ENCODE data around the gene MRC2.

Gene MRC2

GRCh38 chr17:62676952-62677596 is 49.6 kb downstream of the MRC2 start:
- in situ Hi-C loops (cut with HindIII; ENCODE audit: low pct_ligation_motif_present, low sequenced_read_pairs), result no loop called here
- no peak for TF ChIP-seq CTCF (IDR thresholded peaks at IDR 0.05; ENCODE audit: low read depth, low read length, missing control alignments)
- Histone ChIP-seq H3K27me3 (replicated peaks) (no peaks in the 10 kb centered on the region), H3K4me3 (ENCODE audit: low read depth, low read length) (no peak overlapping the region), H3K36me3 (replicated peaks) (peaks cover 97% of the 10 kb centered on the region), H3K27ac (no peak overlapping the region)
- no peak for DNase-seq

- in situ Hi-C loops (cut with HindIII; ENCODE audit: low pct_ligation_motif_present, low sequenced_read_pairs), result no loop called here
- no peak overlapping the region for H3K4me3 ChIP-seq (ENCODE audit: low read depth, low read length)
- no peak overlapping the region for H3K27ac ChIP-seq
- H3K36me3 ChIP-seq (replicated peaks), result peaks cover 95% of the 10 kb centered on the region
- DNase-seq, result no peak
- no peaks in the 10 kb centered on the region for H3K27me3 ChIP-seq (replicated peaks)
- TF ChIP-seq CTCF (IDR thresholded peaks at IDR 0.05; ENCODE audit: low read depth, low read length, missing control alignments), result no peak
These were observed 50.9 kb downstream of the MRC2 start for GRCh38 chr17:62678214-62678919.

- no peaks in the 10 kb centered on the region for H3K27me3 ChIP-seq (replicated peaks)
- in situ Hi-C loops (cut with HindIII; ENCODE audit: low pct_ligation_motif_present, low sequenced_read_pairs), result no loop called here
- DNase-seq, result no peak
- H3K27ac ChIP-seq, result no peak overlapping the region
- TF ChIP-seq CTCF (IDR thresholded peaks at IDR 0.05; ENCODE audit: low read depth, low read length, missing control alignments), result no peak
- peaks cover 95% of the 10 kb centered on the region for H3K36me3 ChIP-seq (replicated peaks)
- no peak overlapping the region for H3K4me3 ChIP-seq (ENCODE audit: low read depth, low read length)
These were observed 52.5 kb downstream of the MRC2 start for GRCh38 chr17:62679866-62680377.

GRCh38 chr17:62680541-62681052 is 53.1 kb downstream of the MRC2 start:
- DNase-seq, result no peak
- peak; percentile 5 for TF ChIP-seq CTCF (IDR thresholded peaks at IDR 0.05; ENCODE audit: low read depth, low read length, missing control alignments)
- H3K36me3 ChIP-seq (replicated peaks), result peaks cover 95% of the 10 kb centered on the region
- no peaks in the 10 kb centered on the region for H3K27me3 ChIP-seq (replicated peaks)
- H3K27ac ChIP-seq, result no peak overlapping the region
- in situ Hi-C loops (cut with HindIII; ENCODE audit: low pct_ligation_motif_present, low sequenced_read_pairs), result no loop called here
- no peak overlapping the region for H3K4me3 ChIP-seq (ENCODE audit: low read depth, low read length)

GRCh38 chr17:62681061-62681938 is 53.8 kb downstream of the MRC2 start:
- in situ Hi-C loops (cut with HindIII; ENCODE audit: low pct_ligation_motif_present, low sequenced_read_pairs), result no loop called here
- DNase-seq, result no peak
- Histone ChIP-seq H3K4me3 (ENCODE audit: low read depth, low read length) (no peak overlapping the region), H3K27me3 (replicated peaks) (no peaks in the 10 kb centered on the region), H3K36me3 (replicated peaks) (peaks cover 95% of the 10 kb centered on the region), H3K27ac (no peak overlapping the region)
- TF ChIP-seq CTCF (IDR thresholded peaks at IDR 0.05; ENCODE audit: low read depth, low read length, missing control alignments), result no peak

Data from brain microvascular endothelial cell (primary cell).